Fibroblast of lung (primary cell): Measurements from ENCODE around the gene NEK4.

ENCODE experiments used
- CTCF ChIP-seq, 2 donors: IDR thresholded peaks in 1 of 2; conservative IDR thresholded peaks in 1 of 2; 1 replicate in 1 of 2; 2 replicates in 1 of 2; pipeline ENCODE4 v1.5.1; 2011 to 2012; ENCODE audit warnings: low read length in 2 of 2, control low read depth in 1 of 2, inconsistent platforms in 1 of 2, low read depth in 1 of 2, mild to moderate bottlenecking in 1 of 2
- EZH2 ChIP-seq: IDR thresholded peaks from 2 replicates; pipeline ENCODE4 v1.5.1; 2012; ENCODE audit warnings: low read length, control low read depth, mild to moderate bottlenecking; ENCODE audit errors: missing control alignments

GRCh38 chr3:52678265-52679198, 92.2 kb downstream of the NEK4 start:
- TF ChIP-seq CTCF (conservative IDR thresholded peaks at IDR 0.05 in 1 of 2, IDR thresholded peaks at IDR 0.05 in 1 of 2; ENCODE audit: low read depth in 1 of 2, low read length in 2 of 2) (no peak), EZH2 (no peak)
